Keratinocyte (primary cell): ENCODE data around the gene METTL8.

Source experiments
- CTCF ChIP-seq, 3 experiments: IDR thresholded peaks in 1 of 3; conservative IDR thresholded peaks in 1 of 3; optimal IDR thresholded peaks in 1 of 3; 2 replicates in 2 of 3; 3 replicates in 1 of 3; pipeline versions ENCODE3 to v1.5.1; 2011; ENCODE audit warnings: low read length in 3 of 3, mild to moderate bottlenecking in 3 of 3, moderate library complexity in 2 of 3, control low read depth in 1 of 3, inconsistent platforms in 1 of 3; ENCODE audit not compliant: insufficient read depth in 2 of 3; ENCODE audit errors: extremely low read depth in 1 of 3
- EZH2 ChIP-seq: IDR thresholded peaks from one replicate; pipeline ENCODE4 v1.6.1; 2012; ENCODE audit warnings: inconsistent platforms, mild to moderate bottlenecking, low read length, moderate library complexity

- no peak for TF ChIP-seq CTCF (optimal IDR thresholded peaks at IDR 0.05 in 1 of 3, IDR thresholded peaks at IDR 0.05 in 1 of 3, conservative IDR thresholded peaks at IDR 0.05 in 1 of 3; ENCODE audit: extremely low read depth in 1 of 3, insufficient read depth in 2 of 3, low read length in 3 of 3)
- no peak for TF ChIP-seq EZH2
Observed at GRCh38 chr2:171393487-171393886, 40.3 kb downstream of the METTL8 start.
